ENCODE results near the gene RSU1.

The RSU1 gene

DNA sequence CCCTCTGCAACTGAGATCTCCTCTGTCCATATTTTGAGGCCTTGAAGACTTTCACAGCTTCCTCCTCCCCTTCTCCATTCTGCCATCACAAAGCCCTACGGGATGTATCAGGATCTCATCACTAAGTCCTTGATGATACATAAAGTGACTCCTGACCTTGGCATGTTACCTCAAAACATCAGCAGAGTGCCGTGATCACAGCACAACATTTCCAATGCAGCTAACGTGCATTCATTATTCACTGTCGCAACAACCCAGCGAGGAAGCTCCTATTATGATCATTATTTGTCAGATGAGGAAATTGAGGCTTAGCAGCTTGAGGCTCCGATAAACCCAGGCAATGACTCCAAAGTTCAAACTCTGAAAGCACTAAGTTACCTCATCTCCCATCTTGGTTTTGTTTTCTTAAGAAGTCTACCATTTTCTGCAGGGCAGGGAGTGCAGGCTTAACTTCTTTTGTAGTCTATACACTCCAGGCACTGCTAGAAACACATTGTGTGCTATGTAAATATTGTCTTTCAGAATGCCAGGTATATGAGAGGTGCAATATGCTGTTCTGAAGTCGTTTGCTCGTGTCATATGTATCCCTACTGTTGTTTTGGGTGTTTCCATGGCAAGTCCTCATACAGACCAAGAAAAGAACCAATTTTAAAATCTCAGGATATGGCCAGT is 215.0 kb downstream of the RSU1 start:
- H3K4me1 ChIP-seq (ENCODE audit: control insufficient read depth, insufficient read depth, low read length): no peaks in the 10 kb centered on the region
- no peaks in the 10 kb centered on the region for H3K27me3 ChIP-seq (ENCODE audit: control insufficient read depth, insufficient read depth, low read length)
- H3K9ac ChIP-seq (ENCODE audit: low read length): no peak overlapping the region
- no peak overlapping the region for H3K4me3 ChIP-seq (ENCODE audit: low read length)
- H3K27ac ChIP-seq (ENCODE audit: low read depth, low read length): no peak overlapping the region
- H3K36me3 ChIP-seq (ENCODE audit: control insufficient read depth, insufficient read depth, low read length): no peaks in the 10 kb centered on the region

DNA sequence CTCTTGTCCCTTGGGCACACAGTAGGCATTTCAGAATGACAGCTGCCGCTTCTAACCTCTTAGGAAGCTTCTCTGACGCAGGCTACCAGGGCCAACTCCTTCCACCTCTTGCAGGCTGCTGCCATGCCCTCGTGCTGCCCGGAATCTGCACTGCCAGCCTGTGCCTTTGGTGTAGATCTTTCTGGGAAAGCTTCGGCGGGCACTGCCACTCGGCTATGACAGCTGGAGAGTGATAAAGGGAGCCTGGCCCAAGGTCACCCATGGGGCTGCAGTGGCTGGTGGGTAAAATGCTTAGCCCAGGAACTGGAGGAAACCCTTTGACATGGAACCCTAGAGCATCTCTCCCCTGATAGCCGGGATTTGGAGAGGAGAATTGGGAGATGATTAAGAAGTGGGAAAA is 217.6 kb downstream of the RSU1 start:
- no peak overlapping the region for H3K4me3 ChIP-seq (ENCODE audit: low read length)

DNA sequence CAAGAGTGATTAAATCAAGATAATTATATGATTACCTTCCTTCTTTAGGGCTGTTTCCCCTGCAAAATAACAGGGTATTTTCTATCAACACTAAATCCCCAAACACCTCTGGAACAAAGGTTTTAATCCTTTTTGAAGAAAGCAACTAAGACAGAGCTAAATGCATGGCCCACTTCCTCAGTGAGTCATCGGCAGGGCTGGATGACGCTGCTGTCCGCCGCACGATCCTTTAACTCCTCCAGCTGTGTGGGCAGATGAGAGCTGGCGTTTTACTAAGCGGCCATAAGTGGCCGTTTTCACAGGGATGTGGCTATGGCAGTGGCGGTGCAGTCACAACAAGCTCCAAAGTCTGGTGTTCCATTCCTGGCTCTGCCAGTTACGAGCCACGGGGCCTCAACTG is 219.6 kb downstream of the RSU1 start:
- no peaks in the 10 kb centered on the region for H3K36me3 ChIP-seq (ENCODE audit: control insufficient read depth, insufficient read depth, low read length)
- no peak overlapping the region for H3K9ac ChIP-seq (ENCODE audit: low read length)
- no peaks in the 10 kb centered on the region for H3K27me3 ChIP-seq (ENCODE audit: control insufficient read depth, insufficient read depth, low read length)
- no peak overlapping the region for H3K4me3 ChIP-seq (ENCODE audit: low read length)
- no peaks in the 10 kb centered on the region for H3K4me1 ChIP-seq (ENCODE audit: control insufficient read depth, insufficient read depth, low read length)
- H3K27ac ChIP-seq (ENCODE audit: low read depth, low read length): no peak overlapping the region

More for the DNA sequence above, 217.6 kb downstream of the RSU1 start:
- Histone ChIP-seq H3K27ac (ENCODE audit: low read depth, low read length) (no peak overlapping the region), H3K27me3 (ENCODE audit: control insufficient read depth, insufficient read depth, low read length) (no peaks in the 10 kb centered on the region), H3K9ac (ENCODE audit: low read length) (no peak overlapping the region), H3K4me1 (ENCODE audit: control insufficient read depth, insufficient read depth, low read length) (no peaks in the 10 kb centered on the region), H3K36me3 (ENCODE audit: control insufficient read depth, insufficient read depth, low read length) (no peaks in the 10 kb centered on the region)

DNA sequence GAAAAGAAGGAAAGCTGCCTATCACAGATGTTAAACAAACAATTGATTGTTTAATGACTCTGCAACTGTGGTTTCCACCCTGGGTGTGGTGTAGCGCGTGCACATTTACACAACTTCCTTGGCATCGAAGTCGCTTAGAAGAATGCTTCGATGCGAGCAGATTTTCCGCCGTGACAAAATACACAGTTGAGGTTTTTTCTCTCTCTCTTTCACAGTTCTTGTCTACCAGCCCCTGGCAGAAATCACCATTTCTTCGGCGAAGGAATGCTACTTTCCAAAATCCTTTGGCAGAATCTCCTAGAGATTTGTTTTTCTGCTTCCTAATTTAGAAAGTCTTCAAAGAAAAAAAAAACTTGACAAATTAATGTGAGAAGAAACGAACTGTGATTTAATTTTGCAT is 224.8 kb downstream of the RSU1 start:
- Histone ChIP-seq H3K27ac (ENCODE audit: low read depth, low read length) (no peak overlapping the region), H3K4me3 (ENCODE audit: low read length) (no peak overlapping the region), H3K4me1 (ENCODE audit: control insufficient read depth, insufficient read depth, low read length) (no peaks in the 10 kb centered on the region), H3K9ac (ENCODE audit: low read length) (no peak overlapping the region), H3K27me3 (ENCODE audit: control insufficient read depth, insufficient read depth, low read length) (no peaks in the 10 kb centered on the region), H3K36me3 (ENCODE audit: control insufficient read depth, insufficient read depth, low read length) (no peaks in the 10 kb centered on the region)

DNA sequence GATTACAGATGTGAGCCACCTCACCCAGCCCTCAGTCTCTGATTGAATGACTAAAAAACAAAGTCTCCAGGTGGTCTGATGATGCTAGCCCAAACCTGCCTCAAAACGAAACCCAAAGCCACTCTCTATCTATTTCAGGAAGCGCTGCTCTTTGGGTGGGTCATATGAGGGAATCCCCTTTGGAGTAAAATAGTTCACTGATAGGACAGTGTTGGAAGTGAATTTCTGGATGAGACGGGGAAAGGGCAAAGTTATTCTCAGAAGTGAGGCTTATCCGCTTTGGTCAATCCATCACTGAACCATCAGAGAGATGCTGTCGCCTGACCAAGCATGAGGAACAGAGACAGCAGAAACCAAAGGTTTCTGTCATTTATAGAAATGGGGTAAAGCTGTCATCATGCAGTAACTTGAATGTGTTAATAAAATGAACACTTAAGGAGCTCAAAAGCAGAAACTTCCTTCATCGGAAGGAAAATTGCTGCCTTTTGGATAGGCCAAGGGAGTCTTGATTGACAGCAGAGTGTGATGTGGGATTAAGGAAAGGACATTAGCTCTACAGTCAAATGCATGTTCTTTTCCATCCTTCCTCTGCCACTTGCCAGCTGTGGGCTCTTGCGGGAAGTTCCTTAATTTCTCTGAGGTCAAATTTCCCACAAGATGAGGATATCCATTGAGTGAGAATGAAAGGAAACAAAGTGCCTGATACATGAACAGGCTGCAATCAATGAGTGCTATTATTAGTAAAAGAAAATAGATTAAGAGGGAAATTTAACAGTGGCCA is 230.7 kb downstream of the RSU1 start:
- no peaks in the 10 kb centered on the region for H3K36me3 ChIP-seq (ENCODE audit: control insufficient read depth, insufficient read depth, low read length)
- no peaks in the 10 kb centered on the region for H3K27me3 ChIP-seq (ENCODE audit: control insufficient read depth, insufficient read depth, low read length)
- no peak overlapping the region for H3K4me3 ChIP-seq (ENCODE audit: low read length)
- no peak overlapping the region for H3K9ac ChIP-seq (ENCODE audit: low read length)
- no peaks in the 10 kb centered on the region for H3K4me1 ChIP-seq (ENCODE audit: control insufficient read depth, insufficient read depth, low read length)
- no peak overlapping the region for H3K27ac ChIP-seq (ENCODE audit: low read depth, low read length)

GRCh38 chr10:16585103-16585502 is 232.1 kb downstream of the RSU1 start:
- H3K36me3 ChIP-seq (ENCODE audit: control insufficient read depth, insufficient read depth, low read length): no peaks in the 10 kb centered on the region
- H3K4me1 ChIP-seq (ENCODE audit: control insufficient read depth, insufficient read depth, low read length): no peaks in the 10 kb centered on the region
- H3K27me3 ChIP-seq (ENCODE audit: control insufficient read depth, insufficient read depth, low read length): no peaks in the 10 kb centered on the region
- no peak overlapping the region for H3K4me3 ChIP-seq (ENCODE audit: low read length)
- no peak overlapping the region for H3K27ac ChIP-seq (ENCODE audit: low read depth, low read length)
- no peak overlapping the region for H3K9ac ChIP-seq (ENCODE audit: low read length)

- H3K4me1 ChIP-seq (ENCODE audit: control insufficient read depth, insufficient read depth, low read length): no peaks in the 10 kb centered on the region
- no peaks in the 10 kb centered on the region for H3K36me3 ChIP-seq (ENCODE audit: control insufficient read depth, insufficient read depth, low read length)
- no peak overlapping the region for H3K9ac ChIP-seq (ENCODE audit: low read length)
- H3K4me3 ChIP-seq (ENCODE audit: low read length): no peak overlapping the region
- no peak overlapping the region for H3K27ac ChIP-seq (ENCODE audit: low read depth, low read length)
- no peaks in the 10 kb centered on the region for H3K27me3 ChIP-seq (ENCODE audit: control insufficient read depth, insufficient read depth, low read length)
Measured at GRCh38 chr10:16583382-16583781, 233.8 kb downstream of the RSU1 start.

DNA sequence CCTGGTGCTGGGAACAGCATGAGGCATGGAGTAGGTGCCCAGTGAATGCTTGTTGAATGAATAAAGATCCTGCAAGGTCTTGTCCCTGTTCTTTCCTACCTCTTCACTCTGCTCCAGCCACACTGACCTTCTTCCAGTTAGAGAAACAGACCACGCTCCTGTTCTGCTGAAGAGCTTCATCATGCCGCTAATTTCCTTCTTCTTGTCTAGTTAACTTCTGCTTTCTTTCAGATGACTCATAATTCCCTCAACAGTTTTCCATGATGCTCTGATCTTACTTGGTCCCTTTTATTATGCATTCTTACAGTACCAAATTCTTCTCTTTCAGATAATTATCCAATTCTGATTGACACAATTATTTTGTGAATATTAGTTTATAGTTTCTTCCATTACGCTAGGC is 236.0 kb downstream of the RSU1 start:
- H3K36me3 ChIP-seq (ENCODE audit: control insufficient read depth, insufficient read depth, low read length): no peaks in the 10 kb centered on the region
- no peak overlapping the region for H3K9ac ChIP-seq (ENCODE audit: low read length)

DNA sequence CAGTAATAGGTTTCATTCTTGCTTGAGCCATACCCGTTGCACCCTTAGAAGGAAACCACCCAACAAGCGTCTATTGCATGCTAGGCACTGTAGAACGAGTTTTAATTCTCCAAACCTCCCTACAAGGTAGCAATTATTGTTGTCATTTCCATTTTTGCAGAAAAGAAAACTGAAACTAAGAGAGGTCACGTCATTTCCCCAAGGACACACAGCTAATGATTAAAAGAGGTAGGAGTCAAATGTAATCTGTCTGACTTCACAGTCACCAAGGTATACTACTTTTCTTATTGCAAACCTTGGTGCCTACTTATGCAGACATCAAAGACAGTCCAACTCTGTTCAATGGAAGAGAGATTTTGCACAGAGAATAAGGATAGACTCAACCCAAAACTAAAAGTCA is 246.5 kb downstream of the RSU1 start:
- Histone ChIP-seq H3K27ac (ENCODE audit: low read depth, low read length) (no peak overlapping the region), H3K27me3 (ENCODE audit: control insufficient read depth, insufficient read depth, low read length) (no peaks in the 10 kb centered on the region), H3K4me1 (ENCODE audit: control insufficient read depth, insufficient read depth, low read length) (no peaks in the 10 kb centered on the region), H3K36me3 (ENCODE audit: control insufficient read depth, insufficient read depth, low read length) (no peaks in the 10 kb centered on the region), H3K9ac (ENCODE audit: low read length) (no peak overlapping the region), H3K4me3 (ENCODE audit: low read length) (no peak overlapping the region)

More for the DNA sequence above, 236.0 kb downstream of the RSU1 start:
- Histone ChIP-seq H3K4me3 (ENCODE audit: low read length) (no peak overlapping the region), H3K27me3 (ENCODE audit: control insufficient read depth, insufficient read depth, low read length) (no peaks in the 10 kb centered on the region), H3K27ac (ENCODE audit: low read depth, low read length) (no peak overlapping the region), H3K4me1 (ENCODE audit: control insufficient read depth, insufficient read depth, low read length) (no peaks in the 10 kb centered on the region)

DNA sequence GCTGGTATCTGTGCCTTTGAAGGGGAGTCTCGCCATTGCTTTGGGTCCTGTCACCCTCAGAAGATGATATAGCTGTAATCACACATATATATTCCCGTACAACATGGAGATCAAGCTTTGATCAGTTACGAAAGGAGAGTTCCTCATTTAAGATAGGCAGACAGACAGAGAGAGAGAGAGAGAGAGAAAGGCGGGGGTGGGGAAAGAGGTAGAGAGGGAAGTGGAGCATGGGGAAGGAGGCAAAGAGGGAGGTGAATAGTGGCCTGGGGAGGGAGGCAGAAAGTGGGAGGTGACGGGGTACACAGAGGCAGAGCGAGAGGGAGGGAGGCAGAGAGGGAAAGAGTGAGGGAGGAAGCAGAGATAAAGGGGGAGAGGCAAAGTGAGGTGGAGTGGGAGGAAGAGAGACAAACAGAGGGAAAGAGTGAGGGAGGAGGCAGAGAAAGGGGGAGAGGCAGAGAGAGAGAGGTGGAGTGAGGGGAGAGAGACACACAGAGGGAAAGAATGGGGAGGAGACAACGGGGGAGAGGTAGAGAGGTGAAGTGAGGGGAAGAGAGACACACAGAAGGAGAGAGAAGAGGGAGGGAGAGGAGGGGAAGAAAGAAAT is 250.9 kb downstream of the RSU1 start:
- Histone ChIP-seq H3K4me3 (ENCODE audit: low read length) (no peak overlapping the region), H3K36me3 (ENCODE audit: control insufficient read depth, insufficient read depth, low read length) (no peaks in the 10 kb centered on the region), H3K9ac (ENCODE audit: low read length) (no peak overlapping the region), H3K27me3 (ENCODE audit: control insufficient read depth, insufficient read depth, low read length) (no peaks in the 10 kb centered on the region), H3K4me1 (ENCODE audit: control insufficient read depth, insufficient read depth, low read length) (no peaks in the 10 kb centered on the region), H3K27ac (ENCODE audit: low read depth, low read length) (no peak overlapping the region)

DNA sequence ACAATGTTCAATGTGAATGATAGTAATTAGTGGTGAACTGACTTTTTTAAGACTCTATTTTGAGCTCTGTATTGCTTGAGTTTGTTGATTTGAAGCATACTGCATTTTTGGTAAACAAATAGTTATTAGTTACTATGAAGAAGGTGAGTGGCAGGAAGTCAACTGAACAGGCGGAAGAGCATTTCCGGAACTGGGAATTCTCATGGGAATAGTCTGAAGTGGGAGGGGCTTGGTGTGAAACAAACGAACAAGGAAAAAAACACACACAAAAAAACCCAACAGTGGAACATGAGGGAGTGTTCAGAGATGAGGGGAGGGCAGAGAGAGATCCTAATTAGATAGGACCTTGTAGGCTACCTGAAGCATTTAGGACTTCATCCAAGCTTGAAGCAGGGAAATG is 251.6 kb downstream of the RSU1 start:
- Histone ChIP-seq H3K4me3 (ENCODE audit: low read length) (no peak overlapping the region), H3K9ac (ENCODE audit: low read length) (no peak overlapping the region), H3K27ac (ENCODE audit: low read depth, low read length) (no peak overlapping the region), H3K4me1 (ENCODE audit: control insufficient read depth, insufficient read depth, low read length) (no peaks in the 10 kb centered on the region), H3K36me3 (ENCODE audit: control insufficient read depth, insufficient read depth, low read length) (no peaks in the 10 kb centered on the region), H3K27me3 (ENCODE audit: control insufficient read depth, insufficient read depth, low read length) (no peaks in the 10 kb centered on the region)

DNA sequence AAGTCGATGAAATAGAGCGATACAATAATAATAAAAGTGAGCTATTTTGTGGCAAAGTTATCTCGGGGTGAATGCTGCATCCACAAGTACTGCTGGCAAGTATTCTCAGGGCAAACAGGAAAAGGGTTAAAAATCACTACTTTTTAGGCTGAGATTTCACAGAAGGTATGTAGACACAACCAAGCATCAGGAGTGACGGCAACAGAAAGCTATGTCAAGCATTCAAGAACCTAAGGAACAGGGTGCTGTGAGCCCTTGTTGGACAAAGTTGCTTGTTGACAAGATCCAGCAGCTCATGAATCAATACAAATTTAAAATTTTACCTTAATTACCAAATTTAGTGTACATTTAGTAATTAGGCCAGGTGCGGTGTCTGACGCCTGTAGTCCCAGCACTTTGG is 254.3 kb downstream of the RSU1 start:
- H3K9ac ChIP-seq (ENCODE audit: low read length): no peak overlapping the region
- no peaks in the 10 kb centered on the region for H3K4me1 ChIP-seq (ENCODE audit: control insufficient read depth, insufficient read depth, low read length)
- no peak overlapping the region for H3K27ac ChIP-seq (ENCODE audit: low read depth, low read length)
- H3K36me3 ChIP-seq (ENCODE audit: control insufficient read depth, insufficient read depth, low read length): no peaks in the 10 kb centered on the region
- H3K4me3 ChIP-seq (ENCODE audit: low read length): no peak overlapping the region
- no peaks in the 10 kb centered on the region for H3K27me3 ChIP-seq (ENCODE audit: control insufficient read depth, insufficient read depth, low read length)

All from rectal smooth muscle tissue (tissue), 1 donor.